Mammary epithelial cell (primary cell): ENCODE results near the gene CHSY1.

Experiments used
- CTCF ChIP-seq, 2 donors: IDR thresholded peaks in 1 of 2; conservative IDR thresholded peaks in 1 of 2; 2 replicates each; pipeline ENCODE4 v1.5.1; 2011 to 2012; ENCODE audit warnings: inconsistent platforms in 2 of 2, low read length in 2 of 2, mild to moderate bottlenecking in 2 of 2, control low read depth in 1 of 2, low read depth in 1 of 2; ENCODE audit not compliant: insufficient read depth in 1 of 2; ENCODE audit errors: extremely low read depth in 1 of 2
- EZH2 ChIP-seq: IDR thresholded peaks from 2 replicates; pipeline ENCODE4 v1.6.1; 2012; ENCODE audit warnings: low read length, inconsistent platforms, borderline replicate concordance

DNA sequence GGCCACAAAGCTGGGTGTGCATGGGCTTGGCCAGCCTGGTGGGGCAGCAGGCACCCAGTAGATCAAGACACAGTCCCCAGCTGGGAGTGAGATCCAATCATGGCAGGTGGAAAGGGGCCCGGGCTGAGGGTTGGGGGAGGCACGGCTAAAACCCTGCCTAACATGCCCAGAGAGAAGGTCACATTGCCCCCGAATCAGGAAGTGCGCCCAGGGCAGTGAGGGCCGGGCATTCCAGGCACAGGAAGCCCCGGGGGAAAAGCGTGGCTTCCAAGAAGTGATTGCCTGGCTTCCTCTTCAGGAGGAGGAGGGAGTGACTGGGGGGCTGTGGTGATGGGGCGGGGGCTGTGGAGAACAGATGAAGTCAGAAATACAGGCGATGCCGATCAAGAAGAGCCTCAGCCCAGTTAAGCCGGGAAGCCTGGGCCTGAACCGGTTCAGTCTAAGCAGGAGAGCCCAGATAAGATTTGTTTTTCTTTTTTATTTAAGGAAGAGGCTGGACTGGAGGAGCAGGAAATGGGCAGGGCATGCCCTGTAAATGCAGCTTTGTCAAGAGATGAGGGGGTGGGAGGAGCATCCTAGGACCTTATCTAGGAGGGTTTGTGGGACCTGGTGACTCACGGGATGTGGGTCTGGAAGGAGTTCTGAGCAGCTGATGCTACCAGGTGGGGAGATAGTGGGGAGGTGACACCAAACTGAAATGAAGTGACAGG lies 83.9 kb downstream of the CHSY1 start:
- TF ChIP-seq CTCF (conservative IDR thresholded peaks at IDR 0.05 in 1 of 2, IDR thresholded peaks at IDR 0.05 in 1 of 2; ENCODE audit: extremely low read depth in 1 of 2, insufficient read depth in 1 of 2, low read depth in 1 of 2, low read length in 2 of 2) (no peak), EZH2 (no peak)
